VCaP (cell line): ENCODE measurements around the gene IL20RA.

Experiments used
- H3K27ac ChIP-seq: fragments of 450-650 bp; 2 replicates; pipeline ENCODE4 v1.5.1; 2017
- TF ChIP-seq, protein P1 (sequence below): fragments of 450-650 bp; conservative IDR thresholded peaks from 2 replicates; pipeline ENCODE4 v1.5.1; 2017; ENCODE audit warnings: mild to moderate bottlenecking, moderate library complexity

The IL20RA gene

GRCh38 chr6:136991646-136992045 is 53.1 kb downstream of the IL20RA start:
- TF ChIP-seq, protein P1, sequence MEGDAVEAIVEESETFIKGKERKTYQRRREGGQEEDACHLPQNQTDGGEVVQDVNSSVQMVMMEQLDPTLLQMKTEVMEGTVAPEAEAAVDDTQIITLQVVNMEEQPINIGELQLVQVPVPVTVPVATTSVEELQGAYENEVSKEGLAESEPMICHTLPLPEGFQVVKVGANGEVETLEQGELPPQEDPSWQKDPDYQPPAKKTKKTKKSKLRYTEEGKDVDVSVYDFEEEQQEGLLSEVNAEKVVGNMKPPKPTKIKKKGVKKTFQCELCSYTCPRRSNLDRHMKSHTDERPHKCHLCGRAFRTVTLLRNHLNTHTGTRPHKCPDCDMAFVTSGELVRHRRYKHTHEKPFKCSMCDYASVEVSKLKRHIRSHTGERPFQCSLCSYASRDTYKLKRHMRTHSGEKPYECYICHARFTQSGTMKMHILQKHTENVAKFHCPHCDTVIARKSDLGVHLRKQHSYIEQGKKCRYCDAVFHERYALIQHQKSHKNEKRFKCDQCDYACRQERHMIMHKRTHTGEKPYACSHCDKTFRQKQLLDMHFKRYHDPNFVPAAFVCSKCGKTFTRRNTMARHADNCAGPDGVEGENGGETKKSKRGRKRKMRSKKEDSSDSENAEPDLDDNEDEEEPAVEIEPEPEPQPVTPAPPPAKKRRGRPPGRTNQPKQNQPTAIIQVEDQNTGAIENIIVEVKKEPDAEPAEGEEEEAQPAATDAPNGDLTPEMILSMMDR: no peak
- H3K27ac ChIP-seq: peak overlapping the region; percentile 16; the same call in 1 of the 2 replicates

- TF ChIP-seq, protein P1: no peak
- H3K27ac ChIP-seq: peak overlapping the region; percentile 85; the same call in 1 of the 2 replicates
Measured at GRCh38 chr6:136990754-136991153, 54.0 kb downstream of the IL20RA start.

GRCh38 chr6:136990242-136990578 is 54.6 kb downstream of the IL20RA start:
- H3K27ac ChIP-seq: peak overlapping the region; percentile 85
- TF ChIP-seq, protein P1: no peak

- TF ChIP-seq, protein P1: no peak
- peak overlapping the region; percentile 85 for H3K27ac ChIP-seq
Measured at GRCh38 chr6:136989571-136990241, 55.1 kb downstream of the IL20RA start.

GRCh38 chr6:136987526-136987925 is 57.2 kb downstream of the IL20RA start:
- TF ChIP-seq, protein P1: no peak
- H3K27ac ChIP-seq: peak overlapping the region; percentile 85

GRCh38 chr6:136985502-136985901 is 59.3 kb downstream of the IL20RA start:
- H3K27ac ChIP-seq: peak overlapping the region; percentile 85
- TF ChIP-seq, protein P1: no peak

DNA sequence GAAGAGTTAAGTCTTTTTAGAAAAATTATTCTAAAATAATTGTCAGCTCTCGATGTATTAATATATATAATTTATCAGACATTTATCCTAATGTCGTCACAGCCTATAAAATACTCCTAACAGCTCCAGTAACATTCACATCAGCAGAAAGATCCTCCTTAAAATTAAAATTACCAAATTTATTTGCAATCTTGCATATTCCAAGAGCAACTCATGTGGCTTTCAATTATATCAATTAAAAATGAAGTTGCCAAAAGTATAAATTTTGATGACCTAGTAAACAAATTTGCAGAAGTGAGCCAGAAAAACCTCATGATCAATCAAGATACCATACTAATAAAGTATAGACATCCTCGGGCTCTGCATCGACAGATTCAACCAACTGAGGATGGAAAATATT is 60.2 kb downstream of the IL20RA start:
- H3K27ac ChIP-seq: peak overlapping the region; percentile 85
- TF ChIP-seq, protein P1: no peak
